22Rv1 (cell line): ENCODE data around the gene AMD1.
"Not testable (repeated sequence)": the region's sequence is repeated elsewhere in the genome, so short reads cannot be mapped to it uniquely, and the experiment has no call there.

Source experiments
- H3K27ac ChIP-seq: fragments of 450-650 bp; 2 replicates; pipeline ENCODE4 v1.5.1; 2017
- ZFX ChIP-seq: fragments of 450-650 bp; IDR thresholded peaks from 2 replicates; pipeline ENCODE4 v1.6.1; 2017; ENCODE audit warnings: antibody characterized with exemption, borderline replicate concordance
- TF ChIP-seq, protein P1 (sequence below): fragments of 450-650 bp; IDR thresholded peaks from 2 replicates; pipeline ENCODE4 v1.5.1; 2017; ENCODE audit warnings: mild to moderate bottlenecking

AMD1 gene

DNA sequence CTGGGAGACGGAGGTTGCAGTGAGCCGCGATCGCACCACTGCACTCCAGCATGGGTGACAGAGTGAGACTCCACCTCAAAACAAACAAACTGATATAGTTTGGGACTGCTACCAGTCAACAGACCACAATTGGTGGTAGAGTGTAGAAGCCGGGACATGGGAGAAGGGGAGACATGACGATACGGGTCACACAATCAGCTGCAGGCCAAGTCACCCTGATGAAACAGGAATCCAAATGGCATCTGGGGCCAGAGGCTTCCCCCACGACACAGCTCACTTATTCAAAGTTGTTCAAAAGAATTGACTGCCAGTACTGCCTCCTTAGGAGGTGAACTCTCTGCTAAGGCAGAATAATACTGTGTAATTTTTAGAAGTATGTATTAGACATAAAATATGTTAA, 27.5 kb downstream of the AMD1 start:
- TF ChIP-seq ZFX = no peak
- TF ChIP-seq, protein P1, sequence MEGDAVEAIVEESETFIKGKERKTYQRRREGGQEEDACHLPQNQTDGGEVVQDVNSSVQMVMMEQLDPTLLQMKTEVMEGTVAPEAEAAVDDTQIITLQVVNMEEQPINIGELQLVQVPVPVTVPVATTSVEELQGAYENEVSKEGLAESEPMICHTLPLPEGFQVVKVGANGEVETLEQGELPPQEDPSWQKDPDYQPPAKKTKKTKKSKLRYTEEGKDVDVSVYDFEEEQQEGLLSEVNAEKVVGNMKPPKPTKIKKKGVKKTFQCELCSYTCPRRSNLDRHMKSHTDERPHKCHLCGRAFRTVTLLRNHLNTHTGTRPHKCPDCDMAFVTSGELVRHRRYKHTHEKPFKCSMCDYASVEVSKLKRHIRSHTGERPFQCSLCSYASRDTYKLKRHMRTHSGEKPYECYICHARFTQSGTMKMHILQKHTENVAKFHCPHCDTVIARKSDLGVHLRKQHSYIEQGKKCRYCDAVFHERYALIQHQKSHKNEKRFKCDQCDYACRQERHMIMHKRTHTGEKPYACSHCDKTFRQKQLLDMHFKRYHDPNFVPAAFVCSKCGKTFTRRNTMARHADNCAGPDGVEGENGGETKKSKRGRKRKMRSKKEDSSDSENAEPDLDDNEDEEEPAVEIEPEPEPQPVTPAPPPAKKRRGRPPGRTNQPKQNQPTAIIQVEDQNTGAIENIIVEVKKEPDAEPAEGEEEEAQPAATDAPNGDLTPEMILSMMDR = no peak
- peak overlapping the region; percentile 98 for H3K27ac ChIP-seq

GRCh38 chr6:110906273-110906672, 31.7 kb downstream of the AMD1 start:
- H3K27ac ChIP-seq = not testable (repeated sequence)

GRCh38 chr6:110930781-110931180, 56.2 kb downstream of the AMD1 start:
- 0 out of 2 replicates have a peak overlapping the region, but pooled peaks have one; percentile 0 for H3K27ac ChIP-seq
- TF ChIP-seq, protein P1 = no peak
- TF ChIP-seq ZFX = no peak

GRCh38 chr6:110933912-110934311, 59.3 kb downstream of the AMD1 start:
- no peak overlapping the region for H3K27ac ChIP-seq
- TF ChIP-seq, protein P1 = no peak
- no peak for TF ChIP-seq ZFX

DNA sequence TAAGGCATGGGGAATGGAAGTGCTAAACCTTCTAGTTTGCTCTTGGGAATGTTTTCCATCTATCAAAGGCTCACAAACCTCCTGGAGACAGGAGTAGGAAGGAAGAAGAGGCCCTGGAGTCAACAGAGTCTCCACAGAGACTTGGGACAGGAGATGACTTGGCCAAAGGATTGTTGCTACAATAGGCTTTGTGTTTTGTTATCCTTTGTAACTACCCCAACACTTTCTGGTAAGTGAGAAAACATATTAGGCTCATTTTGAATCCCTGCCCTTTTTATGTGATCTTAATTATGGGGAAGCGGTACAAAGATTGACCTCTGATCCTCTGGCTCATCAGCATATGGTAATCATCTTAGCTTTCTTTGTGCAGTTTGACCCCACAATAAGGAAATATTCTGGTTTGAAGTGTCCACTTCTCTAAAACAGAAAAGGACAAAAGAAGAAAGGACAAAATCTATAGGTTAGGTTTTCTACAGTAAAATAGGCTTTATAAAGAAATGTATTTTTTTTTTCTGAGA, 59.9 kb downstream of the AMD1 start:
- no peak overlapping the region for H3K27ac ChIP-seq
- no peak for TF ChIP-seq ZFX
- TF ChIP-seq, protein P1 = no peak

- TF ChIP-seq, protein P1 = no peak
- TF ChIP-seq ZFX = no peak
- no peak overlapping the region for H3K27ac ChIP-seq
Measured at GRCh38 chr6:110935171-110935570, 60.6 kb downstream of the AMD1 start.

DNA sequence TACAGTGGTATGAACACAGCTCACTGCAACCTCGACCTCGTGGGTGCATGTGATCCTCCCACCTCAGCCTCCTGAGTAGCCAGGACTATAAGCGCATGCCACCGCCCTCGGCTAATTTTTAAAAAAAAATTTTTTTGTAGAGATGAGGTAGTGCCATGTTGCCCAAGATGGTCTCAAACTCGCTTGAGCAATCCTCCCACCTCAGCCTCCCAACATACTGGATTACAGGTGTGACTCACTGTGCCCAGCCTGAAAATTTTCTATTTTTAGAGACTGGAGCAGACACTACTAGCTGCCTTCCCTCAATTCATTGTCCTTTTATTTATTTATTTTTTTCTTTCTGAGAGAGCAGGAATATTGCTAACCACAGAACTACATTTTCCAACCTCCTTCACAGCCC, 63.6 kb downstream of the AMD1 start:
- no peak overlapping the region for H3K27ac ChIP-seq
- TF ChIP-seq, protein P1 = no peak
- TF ChIP-seq ZFX = no peak
